ENCODE results near the gene TNS1. TPM values are rescaled to one million over a fixed set of nuclear protein-coding genes. Genes with fewer than 3 reads are reported as not detected.

Gene TNS1
- total RNA-seq, 1 experiment from 2014 or later = 4.5 TPM

GRCh38 chr2:217932803-217933616 lies 69.8 kb downstream of the TNS1 start:
- H3K27me3 Mint-ChIP-seq (ENCODE audit: low read depth) = no peaks in the 10 kb centered on the region; the same call in 1 of the 2 replicates
- no peaks in the 10 kb centered on the region for H3K9me3 Mint-ChIP-seq
- H3K4me1 Mint-ChIP-seq = peaks cover 64% of the 10 kb centered on the region
- TF ChIP-seq STAT6 (CRISPR knock-in tag; conservative IDR thresholded peaks at IDR 0.05; ENCODE audit: low read depth) (no peak), GTF2I (CRISPR knock-in tag; conservative IDR thresholded peaks at IDR 0.05) (no peak), ARID4B (CRISPR knock-in tag; IDR thresholded peaks at IDR 0.05; ENCODE audit: borderline replicate concordance) (no peak), ETV6 (CRISPR knock-in tag; IDR thresholded peaks at IDR 0.05) (no peak), PRRX2 (CRISPR knock-in tag; IDR thresholded peaks at IDR 0.05) (no peak), E2F4 (CRISPR knock-in tag; IDR thresholded peaks at IDR 0.05; ENCODE audit: borderline replicate concordance, low read depth) (no peak), ATF1 (CRISPR knock-in tag; IDR thresholded peaks at IDR 0.05) (no peak), ZNF121 (CRISPR knock-in tag; IDR thresholded peaks at IDR 0.05) (no peak)
- ChIA-PET CTCF (interaction anchor here (0.6 to 2.0 kb wide), 18 partner anchors 11 to 1597 kb away, joined by 3 to 17 read pairs (median 5); no protein-coding TSS in a partner anchor), POLR2A (interaction anchor here (0.6 kb wide), 1 partner anchor 52 kb away, joined by 3 read pairs; no protein-coding TSS in a partner anchor)
- H3K36me3 Mint-ChIP-seq = no peaks in the 10 kb centered on the region
- ATAC-seq (no peak), DNase-seq (ENCODE audit: low spot score) (no peak)
- H3K27ac Mint-ChIP-seq = no peak overlapping the region
- no peak overlapping the region for H3K4me3 Mint-ChIP-seq

GRCh38 chr2:217931846-217932560 lies 70.8 kb downstream of the TNS1 start:
- POLR2A ChIA-PET = no interaction called here
- no peak for DNase-seq (ENCODE audit: low spot score)
- Mint-ChIP-seq H3K4me3 (no peak overlapping the region), H3K27ac (no peak overlapping the region), H3K27me3 (ENCODE audit: low read depth) (no peaks in the 10 kb centered on the region; the same call in 1 of the 2 replicates), H3K4me1 (peaks cover 54% of the 10 kb centered on the region), H3K36me3 (no peaks in the 10 kb centered on the region), H3K9me3 (no peaks in the 10 kb centered on the region)
- CTCF ChIA-PET = interaction anchor here (0.6 to 2.0 kb wide), 17 partner anchors 10 to 1596 kb away, joined by 3 to 17 read pairs (median 5); no protein-coding TSS in a partner anchor
- no peak for ATAC-seq
- no peak for TF ChIP-seq ZNF219 (CRISPR knock-in tag; IDR thresholded peaks at IDR 0.05; ENCODE audit: borderline replicate concordance)
- no peak for TF ChIP-seq NR2C2 (CRISPR knock-in tag; IDR thresholded peaks at IDR 0.05)
- no peak for TF ChIP-seq ZNF425 (CRISPR knock-in tag; conservative IDR thresholded peaks at IDR 0.05)
- TF ChIP-seq STAT6 (CRISPR knock-in tag; conservative IDR thresholded peaks at IDR 0.05; ENCODE audit: low read depth) = no peak
- no peak for TF ChIP-seq ATF1 (CRISPR knock-in tag; IDR thresholded peaks at IDR 0.05)
- TF ChIP-seq FOXK1 (CRISPR knock-in tag; IDR thresholded peaks at IDR 0.05) = no peak
- no peak for TF ChIP-seq JUN (CRISPR knock-in tag; IDR thresholded peaks at IDR 0.05)
- TF ChIP-seq IRF1 (CRISPR knock-in tag; IDR thresholded peaks at IDR 0.05) = no peak
- TF ChIP-seq ATF3 (CRISPR knock-in tag; conservative IDR thresholded peaks at IDR 0.05) = no peak

All from WTC11 (cell line).